ENCODE data around the gene COPRS. TPM values are rescaled to one million over a fixed set of nuclear protein-coding genes. Genes with fewer than 3 reads are reported as not detected.
"Not testable (repeated sequence)": the region's sequence is repeated elsewhere in the genome, so short reads cannot be mapped to it uniquely, and the experiment has no call there.

The COPRS gene
- total RNA-seq, 4 donors from 2014 or later, result 72.1 to 117 (median 83.1) TPM

DNA sequence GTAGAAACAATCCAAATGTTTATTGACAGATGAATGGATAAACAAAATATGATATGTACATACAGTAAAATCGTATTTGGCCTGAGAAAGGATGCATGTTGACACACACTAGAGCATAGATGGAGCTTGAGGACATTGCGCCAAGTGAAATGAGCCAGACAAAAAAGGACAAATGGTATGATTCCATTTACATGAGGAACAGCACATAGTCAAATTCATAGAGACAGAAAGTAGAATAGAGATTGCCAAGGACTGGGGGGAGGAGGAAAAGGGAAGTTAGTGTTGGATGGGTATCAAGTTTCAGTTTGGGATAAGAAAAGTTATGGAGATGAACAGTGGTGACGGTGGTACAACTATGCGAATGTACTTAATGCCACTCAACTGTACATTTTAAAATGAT is 47.9 kb downstream of the COPRS start:
- 57 to 60% methylated on average over 4 of the region's 4 CpGs for WGBS, 2 donors
- TF ChIP-seq, protein P1, sequence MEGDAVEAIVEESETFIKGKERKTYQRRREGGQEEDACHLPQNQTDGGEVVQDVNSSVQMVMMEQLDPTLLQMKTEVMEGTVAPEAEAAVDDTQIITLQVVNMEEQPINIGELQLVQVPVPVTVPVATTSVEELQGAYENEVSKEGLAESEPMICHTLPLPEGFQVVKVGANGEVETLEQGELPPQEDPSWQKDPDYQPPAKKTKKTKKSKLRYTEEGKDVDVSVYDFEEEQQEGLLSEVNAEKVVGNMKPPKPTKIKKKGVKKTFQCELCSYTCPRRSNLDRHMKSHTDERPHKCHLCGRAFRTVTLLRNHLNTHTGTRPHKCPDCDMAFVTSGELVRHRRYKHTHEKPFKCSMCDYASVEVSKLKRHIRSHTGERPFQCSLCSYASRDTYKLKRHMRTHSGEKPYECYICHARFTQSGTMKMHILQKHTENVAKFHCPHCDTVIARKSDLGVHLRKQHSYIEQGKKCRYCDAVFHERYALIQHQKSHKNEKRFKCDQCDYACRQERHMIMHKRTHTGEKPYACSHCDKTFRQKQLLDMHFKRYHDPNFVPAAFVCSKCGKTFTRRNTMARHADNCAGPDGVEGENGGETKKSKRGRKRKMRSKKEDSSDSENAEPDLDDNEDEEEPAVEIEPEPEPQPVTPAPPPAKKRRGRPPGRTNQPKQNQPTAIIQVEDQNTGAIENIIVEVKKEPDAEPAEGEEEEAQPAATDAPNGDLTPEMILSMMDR (IDR thresholded peaks at IDR 0.05), result no peak
- TF ChIP-seq POLR2A (IDR thresholded peaks at IDR 0.05), result no peak
- TF ChIP-seq EP300 (IDR thresholded peaks at IDR 0.05), result no peak
- no peaks in the 10 kb centered on the region for H3K36me3 ChIP-seq
- H3K4me1 ChIP-seq, result peaks cover 0 to 6% (median 0%) of the 10 kb centered on the region in 4 donors
- no peak overlapping the region for H3K27ac ChIP-seq
- no peaks in the 10 kb centered on the region for H3K27me3 ChIP-seq
- H3K9me3 ChIP-seq, result no peaks in the 10 kb centered on the region
- H3K4me3 ChIP-seq, result no peak overlapping the region
- DNase-seq (ENCODE audit: low spot score in 2 of 2), result no peak

DNA sequence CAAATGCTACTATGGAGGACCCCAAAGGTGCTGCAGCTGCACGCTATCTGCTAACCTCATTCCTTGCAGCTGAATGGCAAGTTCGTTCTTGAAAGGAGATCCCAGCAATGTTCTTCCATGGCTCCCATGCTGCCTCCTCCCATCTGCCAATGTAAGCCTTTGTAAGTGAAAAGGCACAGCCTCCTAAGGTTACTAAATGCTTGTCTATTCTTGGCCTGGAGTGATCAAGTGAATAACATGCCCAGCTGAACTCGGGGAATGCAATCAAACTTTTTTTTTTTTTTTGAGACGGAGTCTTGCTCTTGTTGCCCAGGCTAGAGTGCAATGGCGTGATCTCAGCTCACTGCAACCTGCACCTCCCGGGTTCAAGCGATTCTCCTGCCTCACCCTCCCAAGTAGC is 49.2 kb downstream of the COPRS start:
- DNase-seq (ENCODE audit: low spot score in 2 of 2); H3K4me3 ChIP-seq; H3K27ac ChIP-seq; H3K27me3 ChIP-seq; H3K9me3 ChIP-seq; H3K36me3 ChIP-seq; H3K4me1 ChIP-seq: not testable (repeated sequence)
- WGBS, 2 donors, result 86 to 87% methylated on average over 7 of the region's 7 CpGs

DNA sequence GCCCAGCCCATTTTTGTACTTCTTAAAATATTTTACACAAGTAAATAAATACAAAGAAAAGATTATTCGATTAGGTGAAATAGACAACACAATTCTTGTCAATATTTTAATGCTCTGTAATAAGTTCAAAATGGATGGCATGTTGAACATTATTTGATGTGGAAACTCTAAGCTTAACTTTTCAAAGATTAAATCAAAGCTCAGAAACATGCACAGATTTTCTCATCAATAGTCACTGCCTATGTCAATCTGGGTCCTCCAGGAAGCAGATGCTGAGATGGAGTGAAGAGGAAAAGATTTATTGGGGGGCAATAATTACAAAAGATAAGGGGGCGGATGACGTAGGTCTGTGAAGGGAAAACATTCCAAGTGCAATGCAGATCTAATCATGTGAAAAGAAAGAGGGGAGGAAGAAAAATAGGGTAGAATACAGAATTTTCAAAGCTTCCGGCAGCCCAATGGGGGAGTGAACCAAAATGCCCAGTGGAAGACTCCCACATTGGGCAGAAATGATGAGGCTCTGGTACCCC is 50.5 kb downstream of the COPRS start:
- no peaks in the 10 kb centered on the region for H3K36me3 ChIP-seq
- WGBS, 2 donors, result 76 to 80% methylated on average over 4 of the region's 4 CpGs
- no peak overlapping the region for H3K4me3 ChIP-seq
- H3K9me3 ChIP-seq, result no peaks in the 10 kb centered on the region
- no peaks in the 10 kb centered on the region for H3K27me3 ChIP-seq
- peaks cover 0 to 6% (median 0%) of the 10 kb centered on the region in 4 donors for H3K4me1 ChIP-seq
- no peak for TF ChIP-seq EP300 (IDR thresholded peaks at IDR 0.05)
- TF ChIP-seq, protein P1 (IDR thresholded peaks at IDR 0.05), result no peak
- no peak for TF ChIP-seq POLR2A (IDR thresholded peaks at IDR 0.05)
- no peak overlapping the region for H3K27ac ChIP-seq
- DNase-seq (ENCODE audit: low spot score in 2 of 2), result no peak

DNA sequence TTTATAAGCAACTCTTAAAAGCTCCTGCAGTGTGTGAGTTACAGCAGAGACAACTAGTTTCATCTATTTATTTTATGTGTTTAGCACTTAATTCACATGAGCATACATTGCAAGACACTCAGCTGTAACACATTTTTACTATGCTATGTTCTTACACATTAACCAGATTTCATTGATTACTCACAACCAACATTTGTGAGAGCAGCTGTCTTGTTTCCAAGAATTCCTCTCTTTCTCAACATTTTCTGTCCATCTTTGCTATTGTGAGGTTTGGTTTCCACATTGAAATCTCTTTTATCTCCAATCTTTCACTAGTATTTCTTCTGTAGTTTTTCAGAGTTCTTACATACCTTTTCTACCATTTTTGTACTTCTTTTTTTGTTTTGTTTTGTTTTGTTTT is 51.2 kb downstream of the COPRS start:
- H3K36me3 ChIP-seq, result no peaks in the 10 kb centered on the region
- peaks cover 0 to 6% (median 0%) of the 10 kb centered on the region in 4 donors for H3K4me1 ChIP-seq
- no peaks in the 10 kb centered on the region for H3K27me3 ChIP-seq
- H3K9me3 ChIP-seq, result no peaks in the 10 kb centered on the region
- TF ChIP-seq, protein P1 (IDR thresholded peaks at IDR 0.05), result no peak
- TF ChIP-seq EP300 (IDR thresholded peaks at IDR 0.05), result no peak
- no peak for TF ChIP-seq POLR2A (IDR thresholded peaks at IDR 0.05)
- DNase-seq (ENCODE audit: low spot score in 2 of 2), result no peak
- H3K27ac ChIP-seq, result no peak overlapping the region
- no peak overlapping the region for H3K4me3 ChIP-seq

DNA sequence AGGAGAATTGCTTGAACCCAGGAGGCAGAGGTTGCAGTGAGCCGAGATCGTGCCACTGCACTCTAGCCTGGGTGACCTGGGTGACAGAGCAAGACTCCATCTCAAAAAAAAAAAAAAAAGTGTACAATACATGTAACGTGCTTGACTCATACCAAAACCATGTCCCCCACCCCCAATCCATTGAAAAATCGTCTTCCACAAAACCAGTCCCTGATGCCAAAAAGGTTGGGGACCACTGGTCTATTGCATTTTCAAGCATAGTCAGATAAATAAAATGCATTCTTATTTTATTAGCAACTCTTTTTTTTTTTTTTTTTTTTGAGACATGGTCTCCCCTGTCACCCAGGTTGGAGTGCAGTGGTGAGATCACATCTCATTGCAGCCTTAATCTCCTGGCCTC is 52.1 kb downstream of the COPRS start:
- TF ChIP-seq, protein P1 (IDR thresholded peaks at IDR 0.05), result no peak
- TF ChIP-seq POLR2A (IDR thresholded peaks at IDR 0.05) (no peak), EP300 (IDR thresholded peaks at IDR 0.05) (no peak)

More for the DNA sequence above, 52.1 kb downstream of the COPRS start:
- DNase-seq (ENCODE audit: low spot score in 2 of 2), result no peak
- WGBS, 2 donors, result 73 to 86% methylated on average over 4 of the region's 4 CpGs
- Histone ChIP-seq H3K9me3 (no peaks in the 10 kb centered on the region), H3K4me3 (no peak overlapping the region), H3K4me1 (peaks cover 0 to 6% (median 0%) of the 10 kb centered on the region in 4 donors), H3K36me3 (no peaks in the 10 kb centered on the region), H3K27ac (no peak overlapping the region), H3K27me3 (no peaks in the 10 kb centered on the region)
